PFSK-1 (cell line): ENCODE measurements around the gene RYR1.

Source experiments
- FOXP2 ChIP-seq: optimal IDR thresholded peaks from 2 replicates; pipeline ENCODE3; 2011; ENCODE audit warnings: borderline replicate concordance, control low read depth, inconsistent platforms; ENCODE audit not compliant: insufficient read depth; ENCODE audit errors: extremely low read length, extremely low read depth
- POLR2AphosphoS5 ChIP-seq: IDR thresholded peaks from 2 replicates; pipeline ENCODE4 v1.6.1; 2012; ENCODE audit warnings: low read depth, mild to moderate bottlenecking, control low read depth, low read length, moderate library complexity
- SIN3A ChIP-seq: IDR thresholded peaks from 2 replicates; pipeline ENCODE4 v1.6.1; 2012; ENCODE audit warnings: mild to moderate bottlenecking, low read length, moderate library complexity, borderline replicate concordance; ENCODE audit not compliant: insufficient read depth
- TAF1 ChIP-seq: IDR thresholded peaks from 2 replicates; pipeline ENCODE4 v1.6.1; 2012; ENCODE audit warnings: low read length, control low read depth, borderline replicate concordance; ENCODE audit not compliant: insufficient read depth
- TF ChIP-seq, protein P1 (sequence below), 2 experiments: IDR thresholded peaks; 2 replicates each; pipeline versions ENCODE4 v1.6.1 to v1.8.0; 2011 to 2012; ENCODE audit warnings: low read depth in 2 of 2, low read length in 2 of 2, control low read depth in 1 of 2, inconsistent platforms in 1 of 2, mild to moderate bottlenecking in 1 of 2, moderate library complexity in 1 of 2; ENCODE audit not compliant: insufficient read depth in 1 of 2

Gene RYR1

DNA sequence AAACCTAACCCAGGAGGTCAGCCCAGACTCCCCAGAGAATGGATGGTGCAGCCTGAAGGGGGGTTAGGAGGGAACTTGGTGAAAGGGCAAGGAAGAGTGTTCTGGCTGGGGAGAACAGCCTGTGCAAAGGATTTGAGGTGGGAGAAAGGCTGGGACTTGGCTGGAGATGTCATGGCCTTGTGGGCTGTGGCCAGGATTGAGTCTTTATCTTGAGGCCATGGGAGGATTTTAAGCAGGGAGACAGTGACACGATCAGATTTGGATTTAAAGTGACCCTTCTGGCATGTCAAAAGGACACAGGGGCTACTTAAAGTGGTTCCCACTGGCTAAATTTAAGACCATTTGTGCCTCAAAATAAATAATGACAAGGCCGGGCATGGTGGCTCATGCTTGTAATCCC, 154.6 kb downstream of the RYR1 start:
- TF ChIP-seq SIN3A (no peak), TAF1 (no peak), FOXP2 (no peak), POLR2AphosphoS5 (no peak)
- TF ChIP-seq, protein P1, sequence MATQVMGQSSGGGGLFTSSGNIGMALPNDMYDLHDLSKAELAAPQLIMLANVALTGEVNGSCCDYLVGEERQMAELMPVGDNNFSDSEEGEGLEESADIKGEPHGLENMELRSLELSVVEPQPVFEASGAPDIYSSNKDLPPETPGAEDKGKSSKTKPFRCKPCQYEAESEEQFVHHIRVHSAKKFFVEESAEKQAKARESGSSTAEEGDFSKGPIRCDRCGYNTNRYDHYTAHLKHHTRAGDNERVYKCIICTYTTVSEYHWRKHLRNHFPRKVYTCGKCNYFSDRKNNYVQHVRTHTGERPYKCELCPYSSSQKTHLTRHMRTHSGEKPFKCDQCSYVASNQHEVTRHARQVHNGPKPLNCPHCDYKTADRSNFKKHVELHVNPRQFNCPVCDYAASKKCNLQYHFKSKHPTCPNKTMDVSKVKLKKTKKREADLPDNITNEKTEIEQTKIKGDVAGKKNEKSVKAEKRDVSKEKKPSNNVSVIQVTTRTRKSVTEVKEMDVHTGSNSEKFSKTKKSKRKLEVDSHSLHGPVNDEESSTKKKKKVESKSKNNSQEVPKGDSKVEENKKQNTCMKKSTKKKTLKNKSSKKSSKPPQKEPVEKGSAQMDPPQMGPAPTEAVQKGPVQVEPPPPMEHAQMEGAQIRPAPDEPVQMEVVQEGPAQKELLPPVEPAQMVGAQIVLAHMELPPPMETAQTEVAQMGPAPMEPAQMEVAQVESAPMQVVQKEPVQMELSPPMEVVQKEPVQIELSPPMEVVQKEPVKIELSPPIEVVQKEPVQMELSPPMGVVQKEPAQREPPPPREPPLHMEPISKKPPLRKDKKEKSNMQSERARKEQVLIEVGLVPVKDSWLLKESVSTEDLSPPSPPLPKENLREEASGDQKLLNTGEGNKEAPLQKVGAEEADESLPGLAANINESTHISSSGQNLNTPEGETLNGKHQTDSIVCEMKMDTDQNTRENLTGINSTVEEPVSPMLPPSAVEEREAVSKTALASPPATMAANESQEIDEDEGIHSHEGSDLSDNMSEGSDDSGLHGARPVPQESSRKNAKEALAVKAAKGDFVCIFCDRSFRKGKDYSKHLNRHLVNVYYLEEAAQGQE (IDR thresholded peaks at IDR 0.05; ENCODE audit: insufficient read depth in 1 of 2, low read depth in 2 of 2, low read length in 2 of 2) = no peak

DNA sequence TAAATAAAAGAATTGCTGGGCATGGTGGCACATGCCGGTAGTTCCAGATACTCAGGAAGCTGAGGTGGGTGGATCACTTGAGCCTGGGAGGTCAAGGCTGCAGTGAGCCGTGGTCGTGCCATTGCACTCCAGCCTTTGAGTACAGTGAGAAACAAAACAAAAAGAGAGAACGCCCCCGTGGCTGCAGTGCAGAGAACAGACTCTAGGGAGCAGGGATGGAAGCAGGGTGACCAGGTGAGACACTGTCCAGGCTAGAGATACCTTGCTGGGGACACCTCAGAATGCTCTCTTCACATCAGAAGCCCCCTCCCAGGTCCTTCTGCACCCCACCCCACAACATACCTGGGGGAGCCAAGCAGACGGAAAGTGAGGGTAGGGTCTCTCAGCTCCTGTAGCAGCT, 159.4 kb downstream of the RYR1 start:
- TF ChIP-seq, protein P1 (IDR thresholded peaks at IDR 0.05; ENCODE audit: insufficient read depth in 1 of 2, low read depth in 2 of 2, low read length in 2 of 2) = no peak
- no peak for TF ChIP-seq POLR2AphosphoS5
- TF ChIP-seq SIN3A = no peak
- TF ChIP-seq TAF1 = no peak
- no peak for TF ChIP-seq FOXP2

DNA sequence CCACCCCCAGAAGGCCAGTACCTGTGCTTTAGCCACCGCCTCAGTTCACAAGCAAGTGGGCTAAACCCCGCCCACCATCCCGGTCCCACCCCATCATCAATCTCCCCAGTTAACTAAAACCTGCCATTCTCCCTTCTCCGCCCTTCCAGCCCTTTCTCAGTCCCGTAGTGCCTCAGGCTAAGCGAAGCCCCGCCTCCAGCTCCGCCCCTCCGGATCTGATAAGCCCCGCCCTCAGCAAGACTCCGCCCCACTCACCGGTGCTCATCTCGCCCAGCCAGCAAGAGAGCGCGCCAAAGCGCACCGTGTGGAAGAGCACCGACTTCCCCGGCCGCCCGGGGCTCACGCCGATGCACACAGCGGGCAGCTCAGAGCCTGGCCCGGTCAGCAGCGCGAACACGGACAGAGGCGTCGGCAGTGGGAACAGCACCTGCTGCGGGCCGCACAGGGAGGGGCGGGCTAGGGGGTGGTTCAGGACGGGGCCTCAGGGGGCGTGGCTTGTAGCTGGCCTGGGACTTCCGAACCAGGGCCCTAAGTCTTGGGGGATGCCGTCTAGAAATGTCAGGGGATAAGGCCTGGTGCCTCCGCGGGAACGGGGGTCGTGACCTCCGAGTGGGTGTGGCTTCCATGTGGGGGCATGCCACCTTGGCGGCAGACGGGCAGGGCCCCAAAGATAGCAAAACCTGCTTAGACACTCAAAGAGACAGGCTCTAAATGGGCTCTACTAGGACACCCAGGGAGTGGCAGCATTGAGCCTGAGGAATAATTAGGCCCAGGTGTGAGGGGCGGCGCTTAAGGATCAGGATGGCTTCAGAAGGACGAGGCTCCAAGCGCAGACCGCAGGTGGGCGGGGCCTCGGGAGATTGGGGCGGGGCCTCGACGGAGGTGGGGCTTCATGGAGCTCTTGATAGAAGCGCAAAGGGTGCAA, 162.8 kb downstream of the RYR1 start:
- TF ChIP-seq, protein P1 (IDR thresholded peaks at IDR 0.05; ENCODE audit: insufficient read depth in 1 of 2, low read depth in 2 of 2, low read length in 2 of 2) = no peak
- TF ChIP-seq FOXP2 = no peak
- no peak for TF ChIP-seq SIN3A
- no peak for TF ChIP-seq POLR2AphosphoS5
- TF ChIP-seq TAF1 = no peak

DNA sequence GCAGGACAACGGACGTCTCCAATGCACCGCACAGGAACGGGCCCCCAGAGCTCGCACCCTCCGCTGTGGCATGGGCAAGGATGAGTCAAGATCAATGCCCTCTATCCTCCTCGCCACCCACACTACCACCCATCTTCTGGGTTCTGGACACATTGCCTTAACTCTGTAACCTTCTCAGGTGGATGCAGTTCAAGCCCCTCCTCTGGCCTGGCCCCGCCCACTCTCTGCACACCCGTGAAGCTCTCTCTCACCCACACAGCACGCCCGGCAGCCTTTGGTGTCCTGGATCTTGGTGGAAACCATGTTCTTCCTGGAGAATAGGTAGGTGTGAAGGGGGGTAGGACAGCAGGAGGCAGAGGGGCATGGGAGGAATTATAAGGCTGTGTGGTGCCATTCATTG, 163.6 kb downstream of the RYR1 start:
- TF ChIP-seq FOXP2 = no peak
- no peak for TF ChIP-seq TAF1
- TF ChIP-seq SIN3A = no peak

DNA sequence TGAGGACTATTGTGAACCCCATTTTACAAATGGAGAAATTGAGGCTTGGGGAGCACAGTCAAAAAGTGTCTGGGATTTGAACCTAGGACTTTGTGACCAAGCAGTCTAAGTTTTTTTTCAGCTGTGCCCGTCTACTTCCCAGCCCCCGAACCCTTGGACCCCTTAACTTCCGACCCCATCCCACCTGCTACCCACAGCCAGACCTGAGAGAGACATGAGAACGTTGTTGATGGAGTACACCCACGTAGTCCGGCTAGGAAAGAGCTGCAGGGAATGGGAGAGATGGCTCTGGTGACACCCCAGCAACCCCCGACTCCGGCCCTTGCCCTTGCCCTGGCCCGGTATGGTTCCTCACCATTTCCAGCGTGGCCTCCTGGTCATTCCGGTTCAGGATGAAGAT, 166.2 kb downstream of the RYR1 start:
- TF ChIP-seq POLR2AphosphoS5 = no peak
- TF ChIP-seq SIN3A = no peak
- TF ChIP-seq TAF1 = no peak
- TF ChIP-seq, protein P1 (IDR thresholded peaks at IDR 0.05; ENCODE audit: insufficient read depth in 1 of 2, low read depth in 2 of 2, low read length in 2 of 2) = no peak
- no peak for TF ChIP-seq FOXP2
